T-cell (primary cell): ENCODE data around the gene SPRR2F. TPM values are rescaled to one million over a fixed set of nuclear protein-coding genes. Genes with fewer than 3 reads are reported as not detected.

Experiments used
- ATAC-seq, 4 experiments: fragments of 200-7000 bp in 3 of 4; fragments of 150-1000 bp in 1 of 4; cut with Tn5 transposase; replicated peaks in 1 of 4; 1 replicate in 3 of 4; 2 replicates in 1 of 4; pipeline ENCODE4 v1.10.0; 2021; ENCODE audit warnings: moderate library complexity in 3 of 4, mild to moderate bottlenecking in 2 of 4, moderate number of reproducible peaks in 1 of 4
- CTCF ChIA-PET, 2 donors: fragments of 300-600 bp; sonication (Branson Sonifier 250); formaldehyde crosslinking; loops; one replicate each; lab custom pipeline; 2022; ENCODE audit warnings: antibody characterized with exemption in 2 of 2; lab: Charles Lee
- POLR2A ChIA-PET, 2 donors: fragments of 300-600 bp; sonication (Branson Sonifier 250); formaldehyde crosslinking; loops; one replicate each; lab custom pipeline; 2022; ENCODE audit warnings: antibody characterized with exemption in 2 of 2; lab: Charles Lee
- DNase-seq, 35 experiments: peaks; one replicate each; pipeline versions ENCODE4 v3.0.0 to v3.0.0-alpha.2; 2013 to 2023
- H3K27ac ChIP-seq: one replicate; pipeline ENCODE4 v1.5.1; 2013; ENCODE audit warnings: low read length
- H3K27me3 ChIP-seq, 2 experiments: replicated peaks in 1 of 2; 1 replicate in 1 of 2; 2 replicates in 1 of 2; pipeline versions ENCODE4 v1.6.1 to v1.7.0; 2013; ENCODE audit warnings: low read length in 1 of 2, mixed read lengths in 1 of 2; ENCODE audit not compliant: control insufficient read depth in 2 of 2, insufficient read depth in 2 of 2; ENCODE audit errors: extremely low read depth in 1 of 2
- H3K36me3 ChIP-seq, 2 donors: 1 replicate in 1 of 2; 2 replicates in 1 of 2; pipeline versions ENCODE4 v1.6.1 to v1.7.0; 2013; ENCODE audit warnings: low read length in 1 of 2; ENCODE audit not compliant: control insufficient read depth in 2 of 2, insufficient read depth in 1 of 2; ENCODE audit errors: extremely low read depth in 1 of 2
- H3K4me1 ChIP-seq, 2 experiments: 1 replicate in 1 of 2; 2 replicates in 1 of 2; pipeline versions ENCODE4 v1.6.1 to v1.7.0; 2013; ENCODE audit warnings: low read length in 2 of 2, mixed read lengths in 1 of 2; ENCODE audit not compliant: insufficient read depth in 2 of 2, control insufficient read depth in 1 of 2; ENCODE audit errors: extremely low read depth in 1 of 2
- H3K4me3 ChIP-seq, 2 donors: 1 replicate in 1 of 2; 2 replicates in 1 of 2; pipeline versions ENCODE4 v1.5.1 to v1.7.0; 2013; ENCODE audit warnings: mild to moderate bottlenecking in 2 of 2, low read length in 1 of 2, moderate library complexity in 1 of 2; ENCODE audit not compliant: control insufficient read depth in 1 of 2; ENCODE audit errors: extremely low read depth in 1 of 2
- H3K9me3 ChIP-seq: 2 replicates; pipeline ENCODE4 v1.7.0; 2013
- H3K27ac Mint-ChIP-seq, 2 donors: one replicate each; pipeline ENCODE4 v1.8.0; 2020 to 2021; ENCODE audit warnings: mild to moderate bottlenecking in 2 of 2, mixed read lengths in 2 of 2
- H3K27me3 Mint-ChIP-seq, 2 donors: one replicate each; pipeline ENCODE4 v1.8.0; 2021 to 2022; ENCODE audit warnings: mixed read lengths in 2 of 2
- H3K36me3 Mint-ChIP-seq: one replicate; pipeline ENCODE4 v1.8.0; 2021; ENCODE audit warnings: mixed read lengths
- H3K4me1 Mint-ChIP-seq, 3 donors: one replicate each; pipeline ENCODE4 v1.8.0; 2020 to 2022; ENCODE audit warnings: mixed read lengths in 3 of 3, mild to moderate bottlenecking in 1 of 3
- H3K4me3 Mint-ChIP-seq, 3 donors: one replicate each; pipeline ENCODE4 v1.8.0; 2020 to 2022; ENCODE audit warnings: mild to moderate bottlenecking in 3 of 3, mixed read lengths in 3 of 3, moderate library complexity in 3 of 3
- H3K9me3 Mint-ChIP-seq, 3 donors: one replicate each; pipeline ENCODE4 v1.8.0; 2020 to 2022; ENCODE audit warnings: mixed read lengths in 3 of 3
- WGBS: methylation state at CpG from one replicate; pipeline ENCODE4 v1.1.5; 2013; ENCODE audit warnings: missing lambda C conversion rate; ENCODE audit not compliant: insufficient coverage; 5-methylcytosine and 5-hydroxymethylcytosine counted together
- total RNA-seq, 35 experiments: library from RNA in 6 of 35; stranded (reverse) in 6 of 35; fragments of 120-200 nt in 1 of 35; gene quantifications; one replicate each; pipeline versions ENCODE4 v1.2.1 to v1.2.4 and lab custom pipeline; 2013 to 2026

Gene SPRR2F
- total RNA-seq, 5 donors from 2014 or later (not counting 1 experiment from before 2014, with no cell fraction given), result not detected

- ChIA-PET POLR2A (no interaction called here), CTCF (no interaction called here)
- WGBS, result no CpG with 5 or more reads among the region's 2 CpGs
- H3K27ac Mint-ChIP-seq, result no peak within 1 kb of the TSS
- DNase-seq (no peak), ATAC-seq (no peak)
- H3K27me3 ChIP-seq, result no peaks in the 10 kb centered on the region
- H3K36me3 ChIP-seq, result no peaks in the 10 kb centered on the region
- no peaks in the 10 kb centered on the region for H3K4me1 ChIP-seq
- H3K27ac ChIP-seq, result no peak within 1 kb of the TSS
- H3K9me3 Mint-ChIP-seq, result no peaks in the 10 kb centered on the region
- H3K4me3 Mint-ChIP-seq, result no peak within 1 kb of the TSS
- H3K4me1 Mint-ChIP-seq, result no peaks in the 10 kb centered on the region
- H3K4me3 ChIP-seq, result no peak within 1 kb of the TSS
- no peaks in the 10 kb centered on the region for H3K36me3 Mint-ChIP-seq
- H3K9me3 ChIP-seq, result no peaks in the 10 kb centered on the region
- H3K27me3 Mint-ChIP-seq, result peaks cover 9 to 30% of the 10 kb centered on the region in 2 donors
Measured at GRCh38 chr1:153071511-153071910, 41.8 kb downstream of the SPRR2F start, which contains the start of gene SPRR2B. TSS of gene SPRR2B (minus strand) at chr1:153071611. CDS start at chr1:153070839, 772 bp downstream.

DNA sequence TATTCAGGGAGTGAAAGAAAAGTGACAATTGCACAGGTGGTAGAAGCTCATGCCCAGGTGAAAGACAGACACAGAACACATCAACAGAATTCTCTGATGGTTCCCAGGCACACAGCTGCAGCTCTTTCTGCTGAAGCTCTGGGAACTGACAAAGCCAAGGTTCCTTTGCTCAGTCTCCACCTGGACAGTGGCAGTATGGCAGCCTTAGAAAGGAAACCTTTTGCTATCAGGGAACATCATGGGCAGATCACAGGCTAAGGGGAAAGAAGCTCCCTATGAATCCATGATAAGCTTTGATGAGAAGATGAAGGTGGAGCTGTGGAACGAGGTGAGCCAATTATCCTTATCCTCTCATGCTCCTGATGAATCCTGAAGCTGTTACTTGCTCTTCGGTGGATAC, 43.1 kb downstream of the SPRR2F start:
- H3K9me3 ChIP-seq, result no peaks in the 10 kb centered on the region
- no CpG with 5 or more reads among the region's 2 CpGs for WGBS
- H3K27me3 ChIP-seq, result peaks cover 0 to 2% of the 10 kb centered on the region in 2 experiments
- H3K4me3 Mint-ChIP-seq, result no peak overlapping the region
- no peak overlapping the region for H3K27ac Mint-ChIP-seq
- CTCF ChIA-PET, result no interaction called here
- POLR2A ChIA-PET, result no interaction called here
- no peaks in the 10 kb centered on the region for H3K9me3 Mint-ChIP-seq
- no peaks in the 10 kb centered on the region for H3K4me1 ChIP-seq
- H3K27me3 Mint-ChIP-seq, result peaks cover 14 to 39% of the 10 kb centered on the region in 2 donors
- no peak overlapping the region for H3K27ac ChIP-seq
- DNase-seq (no peak), ATAC-seq (no peak)
- no peaks in the 10 kb centered on the region for H3K36me3 ChIP-seq
- H3K4me1 Mint-ChIP-seq, result no peaks in the 10 kb centered on the region
- H3K4me3 ChIP-seq, result no peak overlapping the region
- no peaks in the 10 kb centered on the region for H3K36me3 Mint-ChIP-seq

Other genes starting within 250 kb of the SPRR2F start
- not detected for gene SMCP, start 235.2 kb downstream of the SPRR2F start, total RNA-seq
- gene IVL, start 205.0 kb downstream of the SPRR2F start, total RNA-seq, result not detected
- not detected for gene SPRR5, start 166.3 kb downstream of the SPRR2F start, total RNA-seq
- not detected for gene SPRR4, start 142.9 kb downstream of the SPRR2F start, total RNA-seq
- gene SPRR1A, start 129.4 kb downstream of the SPRR2F start, total RNA-seq, result not detected
- gene SPRR3, start 111.8 kb downstream of the SPRR2F start, total RNA-seq, result not detected
- gene SPRR1B, start 82.3 kb downstream of the SPRR2F start, total RNA-seq, result not detected
- not detected for gene SPRR2D, start 72.4 kb downstream of the SPRR2F start, total RNA-seq
- gene SPRR2A, start 56.0 kb downstream of the SPRR2F start, total RNA-seq, result not detected
- gene SPRR2B, start 41.9 kb downstream of the SPRR2F start, total RNA-seq, result not detected
- gene SPRR2E, start 19.0 kb downstream of the SPRR2F start, total RNA-seq, result not detected
- gene SPRR2G, start 37.4 kb upstream of the SPRR2F start, total RNA-seq, result not detected
- not detected for gene LELP1, start 89.9 kb upstream of the SPRR2F start, total RNA-seq
- not detected for gene PRR9, start 104.1 kb upstream of the SPRR2F start, total RNA-seq
- gene LORICRIN, start 146.2 kb upstream of the SPRR2F start, total RNA-seq, result under 1 TPM in 1 of 5 donors, not detected in 4; 0.20 TPM
- gene PGLYRP3, start 199.4 kb upstream of the SPRR2F start, total RNA-seq, result not detected
- not detected for gene PGLYRP4, start 235.3 kb upstream of the SPRR2F start, total RNA-seq
- gene S100A9, start 244.3 kb upstream of the SPRR2F start, total RNA-seq, result 10 to 100 TPM in 1 of 5 donors, 1 to 10 TPM in 2, under 1 TPM in 1, not detected in 1; 0.98 to 11.5 (median 2.5) TPM